SK-N-SH (cell line): ENCODE results near the gene SERPINA3. TPM values are rescaled to one million over a fixed set of nuclear protein-coding genes. Genes with fewer than 3 reads are reported as not detected.
"Not testable (repeated sequence)": the region's sequence is repeated elsewhere in the genome, so short reads cannot be mapped to it uniquely, and the experiment has no call there.

ENCODE experiments used
- CTCF ChIA-PET: fragments of 300-600, 350-600 bp; formaldehyde crosslinking; extraction: SDS; loops from one replicate; lab custom pipeline; 2021; lab: Yijun Ruan, JAX
- POLR2A ChIA-PET: fragments of 350-600 bp; sonication (Branson Sonifier 250); formaldehyde crosslinking; extraction: SDS; loops from one replicate; lab custom pipeline; 2020; ENCODE audit warnings: antibody characterized with exemption, inconsistent platforms; lab: Yijun Ruan, JAX
- DNase-seq: peaks from one replicate; pipeline ENCODE4 v3.0.0; 2012
- H2AFZ ChIP-seq: fragments of 200-600 bp; sonication (generic); 2 replicates; pipeline ENCODE4 v1.8.1; 2016; ENCODE audit warnings: antibody characterized with exemption, mild to moderate bottlenecking, low read depth
- H3F3A ChIP-seq: fragments of 200-600 bp; sonication (generic); replicated peaks from 2 replicates; pipeline ENCODE3; 2016; ENCODE audit warnings: antibody characterized with exemption, mild to moderate bottlenecking; ENCODE audit not compliant: insufficient read depth
- H3K27ac ChIP-seq, 2 experiments: fragments of 200-500 bp in 1 of 2; fragments of 200-600 bp in 1 of 2; sonication (Bioruptor generic) in 1 of 2; sonication (generic), shearing (Covaris generic) in 1 of 2; 2 replicates each; pipeline versions ENCODE4 v1.5.1 to v1.6.1; 2014 to 2016; ENCODE audit warnings: low read depth in 2 of 2, inconsistent platforms in 1 of 2, low read length in 1 of 2, mild to moderate bottlenecking in 1 of 2, mixed read lengths in 1 of 2
- H3K27me3 ChIP-seq: fragments of 200-600 bp; sonication (generic), shearing (Covaris generic); 2 replicates; pipeline ENCODE4 v1.6.1; 2016; ENCODE audit warnings: mixed run types; ENCODE audit not compliant: insufficient read depth
- H3K36me3 ChIP-seq, 2 experiments: fragments of 200-500 bp in 1 of 2; fragments of 200-600 bp in 1 of 2; sonication (Bioruptor generic) in 1 of 2; sonication (generic) in 1 of 2; replicated peaks in 1 of 2; 2 replicates each; pipeline versions ENCODE3 to v1.5.1; 2014 to 2016; ENCODE audit warnings: low read length in 1 of 2, mild to moderate bottlenecking in 1 of 2; ENCODE audit not compliant: insufficient read depth in 2 of 2, control insufficient read depth in 1 of 2
- H3K4me1 ChIP-seq, 2 experiments: fragments of 200-500 bp in 1 of 2; fragments of 200-600 bp in 1 of 2; sonication (Bioruptor generic) in 1 of 2; sonication (generic), shearing (Covaris generic) in 1 of 2; 2 replicates each; pipeline versions ENCODE4 v1.5.1 to v1.6.1; 2014 to 2016; ENCODE audit warnings: low read depth in 1 of 2, low read length in 1 of 2, mixed run types in 1 of 2; ENCODE audit not compliant: insufficient read depth in 2 of 2, control insufficient read depth in 1 of 2
- H3K4me2 ChIP-seq: fragments of 200-600 bp; sonication (generic), shearing (Covaris generic); 2 replicates; pipeline ENCODE4 v1.6.1; 2017; ENCODE audit warnings: mixed run types
- H3K4me3 ChIP-seq, 2 experiments: fragments of 200-500 bp in 1 of 2; fragments of 200-600 bp in 1 of 2; sonication (Bioruptor generic) in 1 of 2; sonication (generic), shearing (Covaris generic) in 1 of 2; 2 replicates each; pipeline versions ENCODE4 v1.5.1 to v1.8.1; 2014 to 2016; ENCODE audit warnings: low read depth in 2 of 2, inconsistent platforms in 1 of 2, low read length in 1 of 2, mild to moderate bottlenecking in 1 of 2, mixed read lengths in 1 of 2, moderate library complexity in 1 of 2
- H3K79me2 ChIP-seq: fragments of 200-600 bp; sonication (generic); 2 replicates; pipeline ENCODE4 v1.8.1; 2017; ENCODE audit warnings: mild to moderate bottlenecking; ENCODE audit not compliant: insufficient read depth
- H3K9ac ChIP-seq: fragments of 200-600 bp; sonication (generic); 2 replicates; pipeline ENCODE4 v1.6.1; 2017; ENCODE audit warnings: mixed run types
- H3K9me2 ChIP-seq: fragments of 200-600 bp; sonication (generic); 2 replicates; pipeline ENCODE4 v1.6.1; 2017; ENCODE audit warnings: mixed run types
- H3K9me3 ChIP-seq: fragments of 200-600 bp; sonication (generic); 2 replicates; pipeline ENCODE4 v1.6.1; 2017; ENCODE audit warnings: mixed run types, mild to moderate bottlenecking, moderate library complexity
- H4K20me1 ChIP-seq: fragments of 200-600 bp; sonication (generic); 2 replicates; pipeline ENCODE4 v1.6.1; 2017; ENCODE audit warnings: mild to moderate bottlenecking, mixed run types; ENCODE audit not compliant: insufficient read depth
- ELF1 ChIP-seq: IDR thresholded peaks from 2 replicates; pipeline ENCODE4 v1.4.0; 2012
- EP300 ChIP-seq, 2 experiments: IDR thresholded peaks; 2 replicates each; pipeline versions ENCODE4 v1.4.0 to v1.6.1; 2012; ENCODE audit warnings: borderline replicate concordance in 1 of 2, low read depth in 1 of 2, low read length in 1 of 2
- EZH2phosphoT487 ChIP-seq: fragments of 200-600 bp; sonication (generic); IDR thresholded peaks from 2 replicates; pipeline ENCODE4 v1.6.1; 2017; ENCODE audit warnings: low read depth, mixed run types, mild to moderate bottlenecking, antibody characterized with exemption, moderate library complexity, borderline replicate concordance
- FOXJ3 ChIP-seq: sonication (generic); formaldehyde crosslinking; IDR thresholded peaks from 2 replicates; pipeline ENCODE4 v1.5.1; 2020; ENCODE audit warnings: mild to moderate bottlenecking, missing genetic modification reagents
- FOXM1 ChIP-seq: IDR thresholded peaks from 2 replicates; pipeline ENCODE4 v1.4.0; 2012; ENCODE audit warnings: low read depth, mild to moderate bottlenecking
- GABPA ChIP-seq: IDR thresholded peaks from 2 replicates; pipeline ENCODE4 v1.4.0; 2012; ENCODE audit warnings: low read depth, mild to moderate bottlenecking
- JUND ChIP-seq: IDR thresholded peaks from 2 replicates; pipeline ENCODE4 v1.4.0; 2012
- MXI1 ChIP-seq: IDR thresholded peaks from 2 replicates; pipeline ENCODE4 v1.6.1; 2012; ENCODE audit warnings: mild to moderate bottlenecking, low read depth, low read length, improper control_type of control experiment
- NRF1 ChIP-seq: IDR thresholded peaks from 2 replicates; pipeline ENCODE4 v1.6.1; 2012; ENCODE audit warnings: low read depth, mild to moderate bottlenecking, low read length
- POLR2AphosphoS5 ChIP-seq: IDR thresholded peaks from 2 replicates; pipeline ENCODE4 v1.6.1; 2012; ENCODE audit warnings: low read depth, low read length
- RFX5 ChIP-seq: IDR thresholded peaks from 2 replicates; pipeline ENCODE4 v1.6.1; 2012; ENCODE audit warnings: mild to moderate bottlenecking, improper control_type of control experiment, low read length
- SIN3A ChIP-seq: IDR thresholded peaks from 2 replicates; pipeline ENCODE4 v1.6.1; 2012; ENCODE audit warnings: low read depth, mild to moderate bottlenecking, low read length, moderate library complexity, borderline replicate concordance
- SMC3 ChIP-seq: IDR thresholded peaks from 2 replicates; pipeline ENCODE4 v1.6.1; 2012; ENCODE audit warnings: low read depth, low read length, improper control_type of control experiment
- TAF1 ChIP-seq: IDR thresholded peaks from 2 replicates; pipeline ENCODE4 v1.6.1; 2012; ENCODE audit warnings: low read depth, mild to moderate bottlenecking, low read length, moderate library complexity, borderline replicate concordance
- TEAD4 ChIP-seq: IDR thresholded peaks from 2 replicates; pipeline ENCODE4 v1.4.0; 2012; ENCODE audit warnings: mild to moderate bottlenecking, borderline replicate concordance; ENCODE audit not compliant: insufficient read depth
- USF1 ChIP-seq: IDR thresholded peaks from 2 replicates; pipeline ENCODE4 v1.4.0; 2012; ENCODE audit warnings: low read depth, borderline replicate concordance
- ZBTB33 ChIP-seq: IDR thresholded peaks from 2 replicates; pipeline ENCODE4 v1.4.0; 2012; ENCODE audit warnings: low read depth, borderline replicate concordance
- WGBS: methylation state at CpG from one replicate; pipeline ENCODE4 v1.1.6; 2017; ENCODE audit warnings: low lambda C conversion rate; 5-methylcytosine and 5-hydroxymethylcytosine counted together
- polyA plus RNA-seq, 3 experiments: library from polyadenylated mRNA; depleted of rRNA; stranded (reverse); fragments of >200 nt; gene quantifications; 2 replicates each; pipeline ENCODE4 v1.2.3, GENCODE V29; 2012
- TF ChIP-seq, protein P1 (sequence below): IDR thresholded peaks from 2 replicates; pipeline ENCODE4; 2012
- TF ChIP-seq, protein P2 (sequence below): fragments of 200-600 bp; sonication (generic); IDR thresholded peaks from 2 replicates; pipeline ENCODE4 v1.6.1; 2017; ENCODE audit warnings: antibody characterized with exemption, mild to moderate bottlenecking, moderate library complexity

The SERPINA3 gene
- polyA plus RNA-seq, 1 of the 3 experiments (the other 2 are of a cell fraction), result 0.25 TPM

DNA sequence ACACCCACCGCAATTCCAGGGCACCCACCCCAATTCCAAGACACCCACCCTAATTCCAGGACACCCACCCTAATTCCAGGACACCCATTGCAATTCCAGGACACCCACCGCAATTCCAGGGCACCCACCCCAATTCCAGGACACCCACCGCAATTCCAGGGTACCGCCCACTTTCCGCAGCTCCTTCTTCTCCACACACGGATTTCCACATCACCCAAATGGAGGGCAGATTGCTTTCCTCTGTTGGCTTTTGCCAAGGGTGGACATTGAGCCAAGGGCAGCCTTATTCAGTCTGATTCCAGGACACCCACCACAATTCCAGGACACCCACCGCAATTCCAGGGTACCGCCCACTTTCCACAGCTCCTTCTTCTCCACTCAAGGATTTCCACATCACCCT lies 25.6 kb downstream of the SERPINA3 start:
- H3K79me2 ChIP-seq, H3K9ac ChIP-seq, H3K9me2 ChIP-seq, H3K27ac ChIP-seq, H4K20me1 ChIP-seq, H3K4me3 ChIP-seq, H3K36me3 ChIP-seq, H3F3A ChIP-seq, H3K4me2 ChIP-seq, DNase-seq, POLR2A ChIA-PET, H2AFZ ChIP-seq, H3K4me1 ChIP-seq, H3K9me3 ChIP-seq, H3K27me3 ChIP-seq: not testable (repeated sequence)
- 69% methylated on average over 8 of the region's 8 CpGs for WGBS
- CTCF ChIA-PET, result interaction anchor here (1.3 kb wide), 1 partner anchor 13 kb away, joined by 4 read pairs; no protein-coding TSS in a partner anchor

GRCh38 chr14:94638339-94638738 lies 26.1 kb downstream of the SERPINA3 start:
- no peak for TF ChIP-seq USF1
- no peak for TF ChIP-seq ELF1
- no peak for TF ChIP-seq SMC3
- TF ChIP-seq RFX5, result no peak
- no peak for TF ChIP-seq FOXJ3 (CRISPR knock-in tag)
- no peak for TF ChIP-seq POLR2AphosphoS5
- TF ChIP-seq FOXM1, result no peak
- no peak for TF ChIP-seq EP300 (IDR thresholded peaks at IDR 0.05; ENCODE audit: borderline replicate concordance in 1 of 2, low read depth in 1 of 2, low read length in 1 of 2)
- no peak for TF ChIP-seq ZBTB33
- TF ChIP-seq EZH2phosphoT487, result no peak
- no peak for TF ChIP-seq TEAD4
- no peak for TF ChIP-seq GABPA
- TF ChIP-seq JUND, result no peak
- no peak for TF ChIP-seq NRF1
- TF ChIP-seq, protein P1, sequence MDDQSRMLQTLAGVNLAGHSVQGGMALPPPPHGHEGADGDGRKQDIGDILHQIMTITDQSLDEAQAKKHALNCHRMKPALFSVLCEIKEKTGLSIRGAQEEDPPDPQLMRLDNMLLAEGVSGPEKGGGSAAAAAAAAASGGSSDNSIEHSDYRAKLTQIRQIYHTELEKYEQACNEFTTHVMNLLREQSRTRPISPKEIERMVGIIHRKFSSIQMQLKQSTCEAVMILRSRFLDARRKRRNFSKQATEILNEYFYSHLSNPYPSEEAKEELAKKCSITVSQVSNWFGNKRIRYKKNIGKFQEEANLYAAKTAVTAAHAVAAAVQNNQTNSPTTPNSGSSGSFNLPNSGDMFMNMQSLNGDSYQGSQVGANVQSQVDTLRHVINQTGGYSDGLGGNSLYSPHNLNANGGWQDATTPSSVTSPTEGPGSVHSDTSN, result no peak
- no peak for TF ChIP-seq MXI1
- TF ChIP-seq, protein P2, sequence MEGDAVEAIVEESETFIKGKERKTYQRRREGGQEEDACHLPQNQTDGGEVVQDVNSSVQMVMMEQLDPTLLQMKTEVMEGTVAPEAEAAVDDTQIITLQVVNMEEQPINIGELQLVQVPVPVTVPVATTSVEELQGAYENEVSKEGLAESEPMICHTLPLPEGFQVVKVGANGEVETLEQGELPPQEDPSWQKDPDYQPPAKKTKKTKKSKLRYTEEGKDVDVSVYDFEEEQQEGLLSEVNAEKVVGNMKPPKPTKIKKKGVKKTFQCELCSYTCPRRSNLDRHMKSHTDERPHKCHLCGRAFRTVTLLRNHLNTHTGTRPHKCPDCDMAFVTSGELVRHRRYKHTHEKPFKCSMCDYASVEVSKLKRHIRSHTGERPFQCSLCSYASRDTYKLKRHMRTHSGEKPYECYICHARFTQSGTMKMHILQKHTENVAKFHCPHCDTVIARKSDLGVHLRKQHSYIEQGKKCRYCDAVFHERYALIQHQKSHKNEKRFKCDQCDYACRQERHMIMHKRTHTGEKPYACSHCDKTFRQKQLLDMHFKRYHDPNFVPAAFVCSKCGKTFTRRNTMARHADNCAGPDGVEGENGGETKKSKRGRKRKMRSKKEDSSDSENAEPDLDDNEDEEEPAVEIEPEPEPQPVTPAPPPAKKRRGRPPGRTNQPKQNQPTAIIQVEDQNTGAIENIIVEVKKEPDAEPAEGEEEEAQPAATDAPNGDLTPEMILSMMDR, result no peak
- no peak for TF ChIP-seq TAF1
- no peak for TF ChIP-seq SIN3A
- no peaks in the 10 kb centered on the region for H3K9me3 ChIP-seq
- no peaks in the 10 kb centered on the region for H3K79me2 ChIP-seq
- no peaks in the 10 kb centered on the region for H3K4me1 ChIP-seq
- 40% methylated on average over 1 of the region's 2 CpGs for WGBS
- H3K9ac ChIP-seq, result no peak overlapping the region
- POLR2A ChIA-PET, result no interaction called here
- H2AFZ ChIP-seq, result no peak overlapping the region
- H4K20me1 ChIP-seq, result no peaks in the 10 kb centered on the region
- DNase-seq, result no peak
- H3K9me2 ChIP-seq, result no peaks in the 10 kb centered on the region
- CTCF ChIA-PET, result interaction anchor here (1.0 to 1.5 kb wide), 3 partner anchors 14 to 794 kb away, joined by 3 to 4 read pairs (median 3); no protein-coding TSS in a partner anchor
- H3K4me3 ChIP-seq, result no peak overlapping the region
- H3K27ac ChIP-seq, result no peak overlapping the region
- no peak overlapping the region for H3K4me2 ChIP-seq
- no peaks in the 10 kb centered on the region for H3F3A ChIP-seq
- H3K27me3 ChIP-seq, result no peaks in the 10 kb centered on the region; the same call in 1 of the 2 replicates
- H3K36me3 ChIP-seq, result no peaks in the 10 kb centered on the region
